HG02973 (cell line): Measurements from ENCODE around the gene ZNF722.
"Not testable (repeated sequence)": the region's sequence is repeated elsewhere in the genome, so short reads cannot be mapped to it uniquely, and the experiment has no call there.

ENCODE experiments used
- ATAC-seq: cut with Tn5 transposase; IDR thresholded peaks from one replicate; pipeline ENCODE4 v1.9.1; 2021; ENCODE audit warnings: moderate library complexity; ENCODE audit not compliant: unreplicated experiment

ZNF722 gene

GRCh38 chr7:63998549-63998948 is at the start of gene ZNF722:
ZNF722 (plus strand) TSS chr7:63998849; CDS start chr7:63998962, 113 bp downstream.
- no peak for ATAC-seq

- ATAC-seq = no peak
These were observed 45.5 kb upstream of the ZNF722 start for GRCh38 chr7:63953181-63953580.

- no peak for ATAC-seq
These were observed 30.0 kb upstream of the ZNF722 start for GRCh38 chr7:63968629-63969028.

DNA sequence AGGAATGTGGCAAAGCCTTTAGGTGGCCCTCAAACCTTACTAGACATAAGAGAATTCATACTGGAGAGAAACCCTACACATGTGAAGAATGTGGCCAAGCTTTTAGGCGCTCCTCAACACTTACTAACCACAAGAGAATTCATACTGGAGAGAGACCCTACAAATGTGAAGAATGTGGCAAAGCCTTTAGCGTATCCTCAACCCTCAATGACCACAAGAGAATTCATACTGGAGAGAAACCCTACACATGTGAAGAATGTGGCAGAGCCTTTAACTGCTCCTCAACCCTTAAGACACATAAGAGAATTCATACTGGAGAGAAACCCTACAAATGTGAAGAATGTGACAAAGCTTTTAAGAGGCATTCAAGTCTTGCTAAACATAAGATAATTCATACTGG is 16.8 kb downstream of the ZNF722 start:
- not testable (repeated sequence) for ATAC-seq

- no peak for ATAC-seq
These were observed 36.7 kb downstream of the ZNF722 start for GRCh38 chr7:64035388-64035787.

DNA sequence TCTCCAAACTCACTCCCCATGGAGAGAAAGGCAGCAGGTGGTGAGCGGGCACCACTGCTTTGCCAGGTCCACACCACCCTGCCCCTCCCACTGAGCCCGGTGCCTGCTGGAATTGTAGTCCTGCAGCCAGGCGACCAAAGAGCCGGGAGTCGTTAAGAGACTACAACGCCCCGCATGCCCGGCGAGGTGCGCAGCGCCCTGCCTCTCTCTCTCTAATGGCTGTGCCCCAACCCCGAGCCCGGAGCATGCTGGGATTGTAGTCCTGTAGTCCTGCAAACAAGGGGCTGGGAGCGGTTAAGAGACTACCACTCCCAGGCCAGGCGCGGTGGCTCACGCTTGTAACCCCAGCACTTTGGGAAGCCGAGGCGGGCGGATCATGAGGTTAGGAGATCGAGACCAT is 38.4 kb downstream of the ZNF722 start:
- no peak for ATAC-seq

- ATAC-seq = no peak
These were observed 46.8 kb downstream of the ZNF722 start, which contains the start of gene ZNF727 for GRCh38 chr7:64045301-64046040. ZNF727 (plus strand) TSS chr7:64045434; CDS start chr7:64045622, 188 bp downstream.

DNA sequence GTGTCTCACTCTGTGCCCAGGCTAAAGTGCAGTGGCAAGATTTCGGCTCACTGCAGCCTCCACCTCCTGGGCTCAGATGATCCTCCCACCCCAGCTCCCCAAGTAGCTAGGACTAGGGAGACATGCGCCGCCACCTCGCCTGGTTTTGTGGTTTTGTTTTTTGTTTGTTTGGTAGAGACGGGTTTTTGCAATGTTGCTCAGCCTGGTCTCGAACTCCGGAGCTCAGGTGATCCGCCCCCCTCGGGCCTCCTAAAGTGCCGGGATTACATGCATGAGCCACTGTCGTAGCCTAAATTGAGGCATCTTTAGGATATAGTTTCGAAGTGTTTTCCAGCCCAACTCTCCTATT is 47.4 kb downstream of the ZNF722 start:
- no peak for ATAC-seq
